T-helper 1 cell (primary cell): ENCODE data around the gene ELP1.
"Not testable (repeated sequence)": the region's sequence is repeated elsewhere in the genome, so short reads cannot be mapped to it uniquely, and the experiment has no call there.

ENCODE experiments used
- DNase-seq, 5 donors: peaks; one replicate each; pipeline ENCODE4 v3.0.0-alpha.2; 2012 to 2020

ELP1 gene

DNA sequence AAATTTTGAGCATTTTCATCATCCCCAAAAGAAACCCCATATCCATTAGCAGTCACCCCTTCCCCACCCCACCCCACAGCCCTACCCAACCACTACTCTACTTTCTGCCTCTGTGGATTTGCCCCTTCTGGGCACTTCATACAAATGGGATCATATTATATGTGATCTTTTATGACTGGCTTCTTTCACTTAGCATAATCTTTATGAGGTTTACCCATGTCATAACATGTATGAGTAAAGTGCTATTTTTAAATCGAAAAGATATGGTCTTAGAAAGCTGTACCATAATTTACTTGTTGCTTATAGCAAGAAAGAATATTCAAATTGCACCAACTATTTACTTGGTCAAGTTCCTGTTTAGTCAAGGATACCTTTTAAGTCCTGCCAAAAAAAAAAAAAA is 12.7 kb downstream of the ELP1 start:
- DNase-seq, result no peak

DNA sequence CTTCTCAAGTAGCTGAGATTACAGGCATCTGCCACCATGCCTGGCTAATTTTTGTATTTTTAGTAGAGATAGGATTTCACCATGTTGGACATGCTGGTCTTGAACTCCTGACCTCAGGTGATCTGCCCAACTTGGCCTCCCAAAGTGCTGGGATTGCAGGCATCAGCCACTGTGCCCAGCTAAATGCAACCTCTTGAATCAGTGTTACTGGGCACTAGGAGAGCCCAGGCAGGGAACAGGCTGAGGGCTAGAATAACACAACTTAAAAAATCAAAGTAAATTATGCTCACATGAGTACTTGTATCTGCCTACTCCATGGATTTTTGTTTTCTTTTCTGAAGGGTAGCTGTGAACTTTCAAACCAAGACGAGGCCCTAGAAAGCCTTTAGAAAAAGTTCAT is 13.5 kb downstream of the ELP1 start:
- not testable (repeated sequence) for DNase-seq

DNA sequence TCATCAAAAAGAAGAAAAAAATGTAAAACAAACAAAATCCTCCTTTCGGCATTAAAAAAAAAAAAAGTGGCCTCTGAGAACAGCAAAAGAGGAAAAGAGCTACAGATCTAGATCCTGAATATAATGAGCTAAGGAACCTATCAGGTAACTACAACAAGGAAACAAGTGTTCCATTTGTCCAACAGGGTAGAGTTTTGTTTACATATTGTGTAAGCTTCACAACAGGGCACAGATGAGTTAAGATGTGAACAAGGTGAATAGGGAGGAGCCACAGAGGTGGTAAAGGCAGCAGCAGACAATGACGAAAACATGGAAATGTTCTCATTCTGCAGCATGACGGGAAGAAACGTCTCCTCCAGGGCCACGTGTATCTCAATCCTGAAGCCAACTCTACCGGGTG is 14.4 kb downstream of the ELP1 start:
- DNase-seq, result no peak

DNA sequence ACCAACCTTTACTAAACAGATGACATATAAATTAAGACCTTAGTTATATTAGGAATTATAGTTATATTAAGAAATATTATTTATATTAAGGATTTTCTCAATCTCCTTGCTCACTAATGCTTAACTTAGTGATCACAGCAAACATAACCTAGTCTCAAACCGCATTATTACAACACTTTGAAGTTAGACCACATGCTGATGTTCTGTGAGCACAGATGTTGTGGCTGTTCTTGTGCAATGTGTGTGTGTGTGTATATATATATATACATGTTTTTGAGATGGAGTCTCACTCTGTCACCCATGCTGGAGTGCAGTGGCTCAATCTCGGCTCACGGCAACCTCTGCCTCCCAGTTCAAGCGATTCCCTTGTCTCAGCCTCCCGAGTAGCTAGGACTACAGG is 20.5 kb downstream of the ELP1 start:
- DNase-seq, result no peak

DNA sequence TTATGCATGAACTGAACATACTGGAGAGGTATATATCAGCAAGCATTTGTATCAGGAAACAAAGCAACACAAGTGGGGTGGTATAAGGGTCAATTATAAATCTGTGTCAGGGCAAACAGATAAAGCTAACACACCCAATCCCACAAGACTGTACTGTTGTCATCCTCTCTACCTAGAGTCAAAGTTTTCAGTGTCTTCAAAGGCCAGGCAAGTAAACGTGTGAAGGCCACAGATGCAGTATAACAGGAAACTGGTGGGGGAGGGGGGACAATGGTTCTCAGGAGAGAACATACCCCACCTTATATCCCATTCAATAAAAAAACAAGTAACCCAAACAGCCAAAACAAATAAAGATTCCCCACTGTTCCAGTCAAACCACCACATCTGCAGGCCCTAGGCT is 22.1 kb downstream of the ELP1 start:
- DNase-seq, result no peak

DNA sequence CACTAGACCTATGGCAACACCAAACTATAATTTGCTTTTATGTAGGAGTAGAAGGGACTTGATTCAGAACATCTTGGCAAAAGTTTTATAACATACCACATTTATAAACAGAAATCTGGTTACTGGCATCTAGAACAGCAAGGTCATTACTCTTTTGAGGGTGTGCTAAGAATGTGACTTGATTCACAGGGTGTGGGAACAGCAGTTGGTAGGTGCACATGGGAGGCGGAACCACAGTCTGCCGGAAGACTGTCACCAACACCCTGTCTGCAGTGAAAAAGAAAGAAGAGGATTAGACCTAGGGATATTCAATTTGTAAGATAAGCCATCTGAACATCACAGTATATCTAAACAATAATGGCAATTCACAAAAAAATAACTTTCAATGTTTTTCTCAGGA is 23.0 kb downstream of the ELP1 start:
- DNase-seq, result no peak

DNA sequence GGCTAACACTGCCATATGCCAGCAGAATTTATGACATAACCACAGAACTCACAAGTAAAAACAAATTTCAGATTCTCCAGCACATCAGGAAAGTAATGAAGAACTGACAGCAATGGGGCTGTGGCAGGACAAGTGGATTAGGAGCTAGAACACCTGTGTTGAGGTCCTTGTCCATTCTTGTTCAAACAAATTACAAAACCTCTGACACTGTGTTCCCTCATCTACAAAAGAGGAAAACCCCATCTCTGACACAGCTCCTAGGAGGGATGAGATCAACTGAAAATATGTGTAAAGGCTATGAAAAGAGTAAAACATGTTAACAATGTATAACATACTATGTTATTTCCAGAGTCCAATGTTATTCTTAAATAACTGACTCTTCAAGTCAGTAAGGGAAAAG is 23.5 kb downstream of the ELP1 start:
- DNase-seq, result no peak

DNA sequence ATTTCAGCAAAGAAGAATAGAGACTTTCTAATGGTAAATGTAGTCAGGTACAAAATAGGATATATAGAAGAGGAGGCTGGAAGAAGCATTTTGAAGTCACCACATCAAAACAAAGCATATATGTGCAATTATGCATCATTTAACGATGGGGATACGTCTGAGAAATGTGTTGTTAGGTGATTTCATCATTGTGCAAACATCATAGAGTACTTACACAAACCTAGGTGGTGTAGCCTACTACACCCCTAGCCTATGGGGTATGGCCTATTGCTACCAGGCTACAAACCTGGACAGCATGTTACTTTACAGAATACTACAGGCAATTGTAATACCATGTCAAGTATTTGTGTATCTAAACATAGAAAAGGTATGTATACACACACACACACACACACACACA is 28.4 kb downstream of the ELP1 start:
- no peak for DNase-seq

DNA sequence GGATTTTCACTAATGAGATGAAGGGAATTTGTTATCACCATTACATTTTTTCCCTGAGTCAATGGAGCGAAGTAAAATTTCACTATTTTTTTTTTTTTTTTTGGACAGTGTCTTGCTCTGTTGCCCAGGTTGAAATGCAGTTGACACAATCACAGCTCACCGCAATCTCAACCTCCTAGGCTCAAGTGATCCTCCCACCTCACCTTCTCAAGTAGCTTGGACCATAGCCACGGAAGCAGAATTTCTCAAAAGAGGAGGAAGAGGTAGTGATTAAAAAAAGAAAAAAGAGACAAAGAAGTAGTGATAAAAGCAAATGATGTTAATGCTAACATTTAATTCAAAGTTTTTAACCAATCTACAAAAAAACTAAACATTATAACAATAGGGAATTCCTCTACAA is 29.8 kb downstream of the ELP1 start:
- DNase-seq, result no peak

DNA sequence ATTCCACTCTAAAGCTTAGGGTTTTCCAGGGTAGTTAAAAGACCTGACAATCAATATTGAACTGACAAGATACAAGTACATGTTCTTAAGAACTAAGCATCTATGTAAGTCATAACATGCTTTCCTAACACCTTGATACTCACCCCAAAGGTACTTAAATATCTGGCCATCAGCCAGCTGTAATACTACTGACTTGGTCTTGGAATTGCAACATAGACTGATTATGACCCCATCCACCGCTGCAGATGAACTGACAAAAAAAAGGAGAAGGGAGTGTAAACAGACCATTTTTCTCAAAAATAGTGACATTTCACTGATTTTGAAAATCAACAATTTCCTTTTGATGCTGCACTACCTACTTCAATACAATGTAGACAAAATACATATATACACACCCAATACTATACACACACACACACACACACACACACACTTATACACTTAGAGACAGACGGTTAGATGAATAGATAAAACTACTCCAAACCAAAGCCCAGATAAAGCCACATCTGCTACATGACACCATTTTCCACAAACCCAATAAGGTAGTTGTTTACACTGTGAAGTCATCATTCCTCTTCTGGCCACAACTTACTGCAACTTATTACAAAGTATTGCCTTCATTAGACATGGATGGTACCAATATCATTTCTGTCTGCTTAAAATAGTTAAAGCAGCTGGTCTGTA is 30.4 kb downstream of the ELP1 start:
- no peak for DNase-seq

DNA sequence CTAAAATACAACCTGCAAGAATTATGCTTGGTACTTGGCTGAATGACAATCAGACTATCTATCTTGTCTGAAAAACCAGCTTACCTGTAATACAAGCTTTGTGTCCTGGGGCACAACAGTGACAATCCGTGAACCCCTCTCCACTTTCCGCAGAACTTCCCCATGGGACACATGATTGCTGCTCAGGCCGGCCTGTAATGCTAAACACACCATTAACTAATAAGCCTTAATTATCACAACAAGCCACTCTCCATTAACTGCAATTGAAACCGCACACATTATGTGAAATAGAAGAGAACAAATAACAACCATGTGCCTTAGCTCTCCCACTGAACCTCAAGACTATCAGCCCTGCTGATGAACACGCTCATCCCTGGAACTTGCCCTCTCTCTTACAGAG is 33.7 kb downstream of the ELP1 start:
- no peak for DNase-seq

DNA sequence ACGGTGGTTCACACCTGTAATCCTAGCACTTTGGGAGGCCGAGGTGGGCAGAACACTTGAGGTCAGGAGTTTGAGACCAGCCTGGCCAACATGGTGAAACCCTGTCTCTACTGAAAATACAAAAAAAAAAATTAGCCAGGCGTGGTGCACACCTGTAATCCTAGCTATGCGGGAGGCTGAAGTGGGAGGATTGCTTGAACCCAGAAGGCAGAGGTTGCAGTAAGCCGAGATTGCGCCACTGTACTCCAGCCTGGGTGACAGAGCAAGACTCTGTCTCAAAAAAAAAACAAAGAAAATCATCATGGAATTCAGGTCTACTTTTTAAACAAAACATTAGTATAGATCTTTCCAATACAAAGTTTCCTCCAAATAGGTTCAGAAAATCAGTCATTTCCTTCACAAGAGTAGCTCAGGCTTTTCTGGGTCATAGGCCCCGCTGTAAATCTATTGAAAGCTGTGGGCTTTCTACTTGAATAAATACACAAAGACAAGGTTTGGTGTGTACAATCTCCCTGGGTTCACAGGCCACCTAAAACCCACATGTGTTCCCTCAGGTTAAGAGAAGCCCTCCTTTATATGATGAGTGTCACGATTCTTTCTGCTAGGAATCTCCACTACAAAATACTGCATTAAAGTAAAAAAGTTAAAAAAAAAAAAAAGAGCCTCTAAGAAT is 34.8 kb downstream of the ELP1 start:
- not testable (repeated sequence) for DNase-seq

DNA sequence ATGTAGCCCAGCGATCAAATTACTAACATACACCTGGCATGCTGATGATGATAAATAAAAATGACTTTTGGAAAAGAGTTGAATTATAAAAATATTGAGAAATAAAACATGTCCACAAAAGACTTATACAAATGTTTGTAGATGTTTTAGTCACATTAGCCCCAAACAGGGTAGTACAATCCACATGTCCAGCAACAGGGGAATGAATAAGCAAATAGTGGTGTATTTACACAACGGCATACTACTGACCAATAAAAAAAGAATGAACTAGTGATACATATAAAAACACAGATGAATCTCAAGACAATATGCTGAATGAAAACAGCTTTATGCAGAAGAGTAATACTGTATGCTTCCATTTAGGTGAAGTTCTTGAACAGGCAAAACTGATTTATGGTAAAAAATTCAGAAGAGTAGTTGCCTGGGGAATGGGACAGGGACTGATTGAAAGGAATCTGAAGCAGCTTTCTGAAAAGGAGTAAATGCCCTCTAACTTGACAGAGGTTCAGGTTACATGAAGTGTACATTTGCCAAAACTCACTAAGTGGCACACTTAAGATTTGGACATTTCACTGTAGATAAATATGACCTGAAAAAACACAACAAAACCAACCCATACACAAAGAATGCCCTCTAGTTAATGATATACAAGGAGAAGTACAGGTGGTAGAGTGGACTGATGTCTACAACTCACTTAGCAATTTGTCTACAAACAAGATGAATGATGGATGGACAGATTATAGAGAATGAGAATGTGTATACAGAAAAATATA is 36.4 kb downstream of the ELP1 start:
- no peak for DNase-seq

DNA sequence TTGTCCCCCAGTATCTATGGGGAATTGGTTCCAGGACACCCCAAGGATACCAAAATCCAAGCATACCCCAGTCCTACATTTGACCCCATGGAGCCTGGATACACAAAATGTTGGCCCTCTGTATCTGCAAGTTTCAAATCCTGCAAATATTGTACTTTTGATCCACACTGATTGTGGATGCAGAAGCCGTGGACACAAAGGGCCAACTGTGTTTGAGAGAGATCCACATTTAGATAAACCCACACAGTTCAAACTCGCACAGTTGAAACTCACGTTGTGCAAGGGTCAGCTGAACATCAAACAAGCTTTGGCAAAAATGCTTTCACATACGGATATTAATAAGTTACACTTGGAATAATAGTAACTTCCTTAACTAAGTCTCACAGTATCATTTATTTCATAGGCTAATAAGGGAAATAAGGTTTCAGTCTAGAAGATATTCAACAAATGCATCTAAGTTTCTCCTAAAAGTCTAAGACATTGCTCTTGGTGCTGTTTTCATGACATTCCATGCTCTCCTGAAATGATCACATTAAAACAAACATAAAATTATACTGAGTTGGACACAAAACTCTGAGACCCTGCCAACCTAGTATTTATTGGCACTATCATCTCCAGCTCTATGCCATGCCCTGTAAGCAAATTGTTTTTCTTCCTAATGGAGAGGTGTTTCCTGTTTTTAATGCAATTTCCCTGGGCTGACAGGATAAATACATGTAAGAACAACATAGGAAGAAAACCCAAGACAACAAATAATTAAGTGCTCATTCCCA is 39.5 kb downstream of the ELP1 start:
- no peak for DNase-seq

DNA sequence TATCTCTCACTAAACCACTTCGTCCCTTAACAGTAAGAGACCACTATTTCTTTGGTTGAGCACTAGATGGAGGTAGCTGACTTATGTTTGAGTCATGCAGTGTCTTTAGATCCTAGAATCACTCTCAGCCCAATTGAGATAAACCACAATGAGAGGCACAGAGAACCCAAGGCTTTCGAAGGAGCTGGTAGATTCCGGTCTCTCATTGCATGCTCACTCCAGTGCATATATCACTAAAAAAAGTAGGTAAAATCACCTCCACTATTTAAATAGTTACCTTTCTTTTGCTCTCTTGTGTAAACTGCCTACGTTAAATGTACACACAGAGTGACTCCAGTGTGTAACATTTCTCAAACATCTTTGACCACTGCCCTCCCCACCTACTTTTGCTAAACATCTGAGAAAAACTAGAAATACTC is 44.3 kb downstream of the ELP1 start:
- DNase-seq, result peak in 1 of 5 donors; percentile 2

DNA sequence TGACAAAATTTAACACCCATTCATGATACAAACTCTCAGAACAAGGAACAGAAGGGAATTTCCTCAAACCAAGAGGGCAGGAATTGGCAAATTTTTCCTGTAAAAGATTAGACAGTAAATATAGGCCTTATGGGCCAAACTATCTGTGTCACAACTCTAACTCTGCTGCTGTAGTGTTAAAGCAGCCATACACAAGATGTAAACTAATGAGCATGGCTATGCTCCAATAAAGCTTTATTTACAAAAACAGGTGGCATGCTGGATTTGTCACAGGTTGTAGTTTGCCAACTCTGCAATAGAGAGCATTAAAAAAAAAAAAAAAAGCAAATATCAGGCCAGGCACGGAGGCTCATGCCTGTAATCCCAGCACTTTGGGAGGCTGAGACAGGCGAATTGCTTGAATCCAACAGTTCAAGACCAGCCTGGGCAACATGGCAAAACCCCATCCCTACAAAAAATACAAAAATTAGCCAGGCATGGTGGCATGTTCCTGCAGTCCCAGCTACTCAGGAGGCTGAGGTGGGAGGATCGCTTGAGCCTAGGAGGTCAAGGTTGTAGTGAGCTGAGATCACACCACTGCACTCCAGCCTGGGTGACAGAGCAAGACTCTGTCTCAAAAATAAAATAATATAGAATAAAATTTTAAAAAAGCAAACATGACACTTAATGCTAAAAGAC is 47.2 kb downstream of the ELP1 start:
- DNase-seq, result not testable (repeated sequence)

DNA sequence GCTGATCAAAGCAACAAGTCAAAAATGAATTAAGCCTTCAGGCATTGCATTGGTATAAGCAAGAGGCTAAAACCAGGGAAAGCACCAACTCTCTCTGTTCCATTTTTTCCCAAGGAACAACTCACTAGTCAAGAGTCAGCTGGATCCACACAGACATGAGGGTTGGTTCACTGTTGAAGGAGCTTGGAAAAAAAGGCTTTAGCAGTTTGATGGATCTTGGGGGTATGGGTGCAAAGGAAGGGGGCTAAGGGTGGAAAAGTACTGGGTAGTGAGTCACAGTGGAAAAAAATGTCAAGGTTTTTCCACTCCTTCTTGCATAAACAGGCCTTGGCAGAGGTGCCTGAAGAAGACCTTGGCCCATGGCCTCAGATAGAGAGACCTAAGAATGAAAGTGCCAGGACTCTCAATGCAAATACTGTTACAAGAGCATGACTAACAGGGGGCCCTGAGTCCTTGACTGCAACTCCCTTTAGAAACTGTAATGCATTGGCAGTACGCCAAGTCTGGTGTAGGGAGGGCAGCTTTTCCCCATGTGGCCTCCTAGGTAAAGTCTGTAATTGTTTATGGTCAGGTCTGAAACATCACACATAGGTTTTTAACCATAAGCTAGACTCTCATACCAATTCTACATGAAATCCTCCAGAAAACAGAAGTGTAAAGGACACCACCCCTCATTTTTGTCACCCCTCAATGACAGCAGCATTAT is 48.1 kb downstream of the ELP1 start:
- peak in 1 of 5 donors; percentile 20 for DNase-seq

DNA sequence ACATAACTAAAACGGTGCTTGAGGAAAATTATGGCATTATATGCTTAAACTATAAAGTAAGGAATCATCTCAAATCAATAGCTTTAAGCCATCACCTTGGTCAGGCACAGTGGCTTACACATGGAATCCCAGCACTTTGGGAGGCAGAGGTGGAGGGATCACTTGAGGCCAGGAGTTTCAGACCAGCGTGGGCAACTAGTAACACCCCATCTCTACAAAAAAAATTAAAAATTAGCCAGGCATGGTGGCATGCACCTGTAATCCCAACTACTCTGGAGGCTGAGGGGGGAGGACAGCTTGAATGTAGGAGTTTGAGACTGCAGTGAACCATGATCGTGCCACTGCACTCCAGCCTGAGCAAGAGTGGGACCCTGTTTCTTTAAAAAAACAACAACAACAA is 49.2 kb downstream of the ELP1 start:
- DNase-seq, result no peak

DNA sequence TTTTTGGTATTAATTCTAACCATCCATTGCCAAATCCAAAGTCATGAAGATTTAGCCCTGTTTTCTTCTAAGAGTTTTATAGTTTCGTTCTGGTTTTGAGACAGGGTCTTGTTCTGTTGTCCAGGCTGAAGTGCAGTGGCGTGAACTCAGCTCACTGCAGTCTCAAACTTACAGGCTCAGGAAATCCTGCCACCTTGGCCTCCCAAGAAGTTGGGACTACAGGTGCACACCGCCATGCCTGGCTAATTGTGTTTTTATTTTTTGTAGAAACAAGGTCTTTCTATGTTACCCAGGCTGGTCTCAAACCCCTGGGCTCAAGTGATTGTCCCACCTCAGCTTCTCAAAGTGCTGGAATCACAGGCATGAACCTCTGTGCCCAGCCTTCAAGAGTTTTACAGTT is 50.8 kb downstream of the ELP1 start:
- no peak for DNase-seq

DNA sequence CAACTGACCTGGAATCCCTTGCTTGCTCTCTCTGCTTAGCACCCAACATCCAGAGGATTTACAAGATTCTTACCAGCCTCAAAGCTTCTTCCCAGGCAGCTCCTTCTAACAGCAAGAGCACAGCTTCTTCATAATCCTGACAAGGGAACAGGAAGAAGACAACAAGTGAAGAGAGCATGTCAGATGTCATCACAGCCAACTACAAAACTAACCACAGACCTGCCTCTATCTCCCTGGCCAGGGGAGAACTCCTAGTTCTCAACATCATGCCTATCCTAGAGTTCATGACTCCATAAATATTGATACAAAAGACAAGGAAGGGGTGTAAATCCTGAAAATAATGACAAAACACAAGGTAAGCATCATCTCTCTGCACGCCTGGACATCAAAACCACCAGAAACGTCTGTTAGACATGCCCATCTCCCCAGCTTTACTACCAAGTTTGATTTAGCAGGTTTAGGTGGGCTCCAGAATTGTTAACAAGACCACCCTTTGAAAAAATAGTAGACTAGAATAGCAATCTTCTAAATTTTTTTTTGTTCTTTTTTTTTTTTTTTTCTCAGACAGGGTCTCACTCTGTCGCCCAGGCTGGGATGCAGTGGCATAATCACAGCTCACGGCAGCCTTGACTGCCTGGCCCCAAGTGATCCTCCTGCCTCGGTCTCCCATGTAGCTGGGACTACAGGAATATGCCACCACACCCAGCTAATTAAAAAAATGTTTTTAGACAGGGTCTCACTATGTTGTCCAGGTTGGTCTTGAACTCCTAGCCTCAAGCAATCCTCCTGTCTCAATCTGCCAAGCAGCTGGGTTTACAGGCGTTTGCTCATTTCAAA is 51.7 kb downstream of the ELP1 start:
- DNase-seq, result no peak

DNA sequence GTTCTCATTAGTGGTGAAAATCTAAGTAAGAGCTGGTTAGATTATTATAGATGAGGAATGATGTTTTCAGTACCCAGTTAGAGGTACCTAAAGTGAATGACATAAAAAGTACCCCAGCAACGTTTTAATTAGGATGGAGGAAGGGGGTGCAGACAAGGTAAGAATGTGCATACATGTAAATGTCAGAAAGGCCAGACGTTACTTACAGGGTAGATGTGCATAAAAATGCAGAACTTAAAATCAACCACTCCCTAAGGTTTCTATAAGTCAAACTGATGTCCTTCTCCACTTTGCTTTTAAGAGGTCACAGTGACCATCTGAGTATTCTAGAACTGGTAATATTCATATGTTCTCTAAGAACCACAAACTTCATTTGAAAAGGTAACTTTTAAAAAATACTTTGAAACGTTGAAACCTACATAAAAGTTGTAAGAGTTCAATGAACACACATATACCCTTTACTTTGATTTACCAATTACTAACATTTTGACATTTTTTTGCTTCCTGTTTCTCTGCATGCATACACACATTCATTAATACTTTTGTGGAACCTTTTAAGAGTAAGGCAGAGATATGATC is 53.1 kb downstream of the ELP1 start:
- DNase-seq, result no peak
